ENCODE data around the gene AGRN.
"Not testable (repeated sequence)": the region's sequence is repeated elsewhere in the genome, so short reads cannot be mapped to it uniquely, and the experiment has no call there.

AGRN gene

DNA sequence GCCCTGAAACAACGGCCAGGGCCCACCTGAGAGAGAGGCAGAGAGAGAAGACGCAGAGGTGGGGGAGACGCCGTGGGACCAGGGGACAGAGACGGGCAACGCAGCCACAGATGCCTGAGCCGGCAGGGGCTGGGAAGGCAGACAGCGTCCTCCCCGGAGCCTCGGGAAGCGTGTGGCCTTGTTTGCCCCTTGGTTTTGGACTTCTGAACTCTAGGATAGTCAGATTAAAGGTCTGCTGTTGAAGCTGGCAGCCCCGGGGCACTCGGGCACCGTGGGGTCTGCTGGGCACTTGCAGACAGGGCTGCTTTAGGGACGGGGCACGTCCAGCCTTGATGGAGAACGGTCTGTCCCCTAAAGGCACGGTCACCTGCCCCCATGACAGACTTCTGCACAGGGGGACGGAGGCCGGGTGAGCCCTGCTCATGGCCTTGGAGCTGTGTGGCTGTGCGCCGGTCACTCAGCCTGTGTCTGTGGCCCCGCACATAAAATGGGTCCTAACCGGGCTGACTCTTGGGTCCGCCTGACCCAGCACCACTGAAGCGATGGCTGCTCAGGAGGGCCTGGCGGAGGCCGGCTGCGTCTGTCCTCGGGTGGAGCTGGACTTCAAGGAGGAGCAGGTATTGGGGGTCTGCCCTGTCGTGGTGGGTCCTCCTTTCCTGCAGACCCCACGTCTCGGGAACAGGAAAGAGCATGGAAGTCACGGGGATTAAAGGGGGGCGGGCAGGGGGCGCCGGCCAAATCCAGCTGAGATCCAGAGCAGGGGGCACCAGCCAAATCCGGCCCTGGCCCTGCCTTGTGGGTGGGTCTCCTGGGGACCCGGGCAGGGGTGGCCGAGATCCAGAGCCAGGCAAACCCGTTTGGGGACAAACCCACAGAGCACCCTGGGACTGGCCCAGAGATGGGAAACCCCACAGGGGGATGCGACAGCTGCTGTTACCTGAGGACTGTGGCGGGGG lies 63.8 kb downstream of the AGRN start:
- no peak for DNase-seq

DNA sequence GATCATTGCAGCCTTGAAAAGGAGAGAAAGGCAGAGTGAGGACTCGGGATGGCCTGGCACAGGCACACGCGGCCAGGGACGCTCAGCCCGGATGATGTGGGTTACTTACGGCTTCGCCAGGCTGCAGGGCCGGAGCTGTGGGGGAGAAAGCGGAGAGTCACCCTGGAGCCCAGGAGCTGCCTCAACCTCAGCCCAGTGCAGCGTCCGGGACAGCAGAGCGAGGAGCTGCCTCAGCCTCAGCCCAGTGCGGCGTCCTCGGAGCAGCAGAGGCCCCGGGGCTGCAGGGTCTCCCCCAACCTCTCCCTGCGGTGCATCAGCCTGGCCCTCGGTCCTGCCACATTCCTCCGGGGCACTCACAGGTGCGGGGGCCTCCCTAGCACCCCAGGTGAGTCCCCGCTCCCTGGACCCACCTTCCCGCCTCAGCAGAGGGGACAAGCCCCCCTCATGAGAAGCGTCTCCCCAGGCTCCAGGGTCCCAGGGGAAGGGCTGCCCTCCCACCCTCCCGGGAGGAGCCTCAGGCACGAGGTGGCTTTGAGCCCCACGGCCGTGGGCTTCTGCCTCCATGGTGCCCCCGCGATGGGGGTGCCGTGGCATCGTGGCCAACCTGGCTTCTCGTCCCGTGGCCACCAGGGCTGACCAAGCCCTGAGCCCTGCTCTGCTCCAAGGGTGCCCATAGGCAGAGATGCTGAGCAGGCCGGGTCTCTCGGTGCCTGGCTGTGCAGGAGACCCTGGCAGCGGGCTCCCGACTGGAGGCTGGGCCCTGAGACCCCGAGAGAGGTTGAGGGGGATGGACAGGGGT lies 64.7 kb downstream of the AGRN start:
- no peak for DNase-seq

DNA sequence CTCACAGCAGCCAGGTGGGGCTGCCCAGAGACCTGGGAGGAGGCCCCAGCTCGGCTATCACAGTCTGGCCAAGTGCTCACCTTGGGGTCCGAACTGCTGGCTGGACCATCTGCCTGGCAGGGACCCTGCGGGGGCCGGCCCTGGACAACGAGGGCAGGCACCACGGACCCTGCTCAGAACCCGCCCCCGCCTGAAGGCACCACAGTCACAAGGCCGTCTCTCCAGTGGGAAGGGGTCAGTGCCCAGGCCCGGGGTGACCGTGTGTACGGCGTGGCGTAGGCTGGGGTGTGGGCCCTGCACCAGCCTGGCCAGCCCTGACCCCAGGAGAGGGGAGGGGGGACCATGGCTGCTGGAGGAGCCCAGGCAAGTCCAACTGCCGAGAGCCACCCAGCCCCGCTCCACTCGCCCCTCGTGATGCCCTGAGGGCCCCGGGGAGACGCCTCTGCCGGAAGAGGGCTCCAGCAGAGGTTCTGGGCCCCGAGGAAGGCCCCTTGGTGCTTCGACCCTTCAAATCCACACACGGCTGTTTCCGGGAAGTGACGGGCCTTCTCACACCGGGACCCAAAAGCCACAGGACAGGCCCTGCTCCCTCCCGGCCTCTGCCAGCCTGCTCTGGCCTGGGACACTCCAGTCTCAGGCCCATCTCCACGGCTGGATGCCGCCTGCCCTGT lies 65.4 kb downstream of the AGRN start:
- no peak for DNase-seq

DNA sequence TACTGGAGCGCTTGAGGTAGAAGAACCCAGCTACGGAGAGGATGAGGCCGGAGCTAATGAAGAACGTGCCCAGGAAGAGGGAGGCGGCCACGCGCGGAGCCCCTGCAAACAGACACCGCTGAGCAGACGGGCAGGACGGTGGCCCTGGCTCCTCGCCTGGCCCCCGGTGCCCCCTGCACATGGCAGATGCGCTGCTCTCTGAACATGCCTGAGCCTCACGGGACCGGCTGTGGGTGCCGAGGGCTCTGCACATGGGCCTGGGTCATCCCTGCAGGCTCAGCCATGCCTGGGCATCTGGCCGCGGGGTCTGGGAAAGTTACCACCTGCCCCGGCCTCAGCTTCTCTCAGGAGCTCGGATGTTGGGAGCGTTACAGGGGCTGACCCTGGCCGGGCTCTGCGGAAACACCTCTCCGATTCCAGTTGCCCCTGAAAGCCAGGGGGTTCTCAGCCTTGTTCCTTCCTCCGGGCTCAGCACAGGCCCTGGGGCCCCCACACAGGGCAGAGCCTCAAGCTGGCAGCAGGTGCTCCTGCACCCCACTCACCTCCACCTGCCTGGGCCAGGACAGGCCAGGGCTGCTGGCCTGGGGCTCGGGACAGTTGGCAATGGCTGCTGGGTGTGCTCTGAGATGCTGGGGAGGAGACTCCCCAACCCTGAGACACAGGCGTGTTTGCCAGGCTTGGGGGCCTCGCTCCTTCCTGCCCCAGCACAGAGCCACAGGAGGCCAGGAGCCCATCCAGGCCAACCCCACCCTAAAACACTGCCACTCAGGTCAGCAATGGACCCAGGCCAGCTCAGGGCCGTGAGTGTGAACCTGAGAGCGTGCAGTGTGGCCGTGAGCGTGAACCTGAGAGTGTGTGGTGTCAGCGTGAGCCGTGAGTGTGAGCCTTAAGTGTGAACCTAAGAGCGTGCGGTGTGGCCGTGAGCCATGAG lies 66.3 kb downstream of the AGRN start:
- DNase-seq = no peak

DNA sequence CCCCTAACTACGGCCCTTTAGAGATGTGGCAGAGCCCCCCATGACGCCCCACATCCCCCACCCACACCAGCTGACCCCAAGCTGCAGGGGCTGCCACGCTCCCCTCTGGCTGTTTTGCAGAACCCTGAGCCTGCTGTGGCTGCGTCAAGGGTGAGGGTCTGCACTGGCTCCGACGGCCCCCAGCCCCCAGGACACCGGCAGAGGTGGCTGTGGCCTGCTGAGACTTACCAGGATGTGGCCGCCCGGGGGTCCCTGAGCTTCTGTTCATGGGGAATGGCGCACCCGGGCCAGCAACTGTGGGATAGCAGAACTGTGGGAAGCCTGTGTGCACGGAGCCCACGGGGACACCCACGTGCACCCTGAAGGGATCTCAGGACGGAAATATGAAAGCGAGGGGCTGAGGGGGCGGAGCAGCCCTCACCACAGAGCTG lies 67.0 kb downstream of the AGRN start:
- DNase-seq = no peak

DNA sequence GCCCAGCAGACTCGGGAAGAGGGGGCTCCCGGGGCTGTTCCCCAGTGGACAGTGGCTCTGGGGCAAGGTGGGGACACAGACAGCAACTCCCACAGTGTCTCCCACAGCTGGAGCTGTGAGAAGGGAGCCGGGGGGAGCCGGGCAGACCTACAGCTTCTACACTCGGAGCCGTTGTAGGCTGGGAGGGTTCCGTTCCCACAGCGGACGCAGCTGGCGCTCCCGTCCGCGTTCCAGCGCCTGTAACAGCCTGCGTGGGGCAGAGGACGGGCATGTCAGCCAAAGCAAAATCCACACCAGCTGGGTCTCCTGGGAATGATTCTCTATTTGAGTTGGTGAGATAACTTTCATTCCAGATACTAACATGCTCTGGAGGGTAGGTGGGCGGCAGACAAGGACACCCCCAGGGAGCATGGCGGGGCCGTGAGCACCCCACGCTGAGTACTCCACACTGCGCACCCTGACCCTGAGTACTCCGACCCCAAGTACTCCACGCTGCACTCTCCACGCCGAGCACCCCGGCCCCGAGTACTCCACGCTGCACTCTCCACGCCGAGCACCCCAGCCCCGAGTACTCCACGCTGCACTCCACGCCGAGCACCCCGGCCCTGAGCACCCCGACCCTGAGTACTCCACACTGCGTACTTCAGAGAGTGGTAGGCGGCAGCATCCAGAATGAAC lies 67.6 kb downstream of the AGRN start:
- DNase-seq = no peak

DNA sequence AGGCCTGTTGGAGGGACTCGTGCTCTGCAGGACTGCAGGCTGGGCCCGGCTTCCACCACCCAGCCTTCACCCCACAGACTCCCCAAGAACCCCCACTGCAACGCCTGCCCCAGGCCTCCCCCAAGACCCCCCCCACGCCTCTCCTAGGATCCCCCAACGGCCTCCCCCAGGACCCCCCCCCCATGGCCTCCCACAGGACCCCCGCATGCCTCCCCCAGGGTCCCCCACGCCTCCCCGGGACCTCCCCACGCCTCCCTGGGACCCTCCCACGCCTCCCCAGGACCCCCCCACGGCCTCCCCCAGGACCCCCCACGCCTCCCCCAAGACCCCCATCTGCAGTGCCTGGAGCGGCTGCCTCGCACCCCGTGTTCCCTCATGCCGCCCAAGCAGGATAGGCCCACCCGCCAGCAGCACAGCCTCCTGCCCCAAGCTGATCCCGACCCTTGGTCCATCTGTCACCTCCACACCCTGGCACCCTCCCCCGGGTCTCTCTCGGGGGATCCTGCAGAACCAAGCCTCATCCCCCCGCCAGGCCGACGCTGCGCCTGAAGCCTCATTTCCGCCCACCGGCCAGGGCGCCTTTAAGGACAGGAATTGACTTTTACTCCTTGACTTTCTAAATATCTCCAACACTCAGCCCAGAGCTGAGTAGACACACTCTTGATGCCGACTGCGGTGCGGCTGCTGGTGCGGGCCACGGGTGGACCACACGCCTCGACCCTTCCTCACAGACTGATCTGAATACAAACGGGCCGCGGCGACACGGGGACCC lies 68.3 kb downstream of the AGRN start:
- no peak for DNase-seq

DNA sequence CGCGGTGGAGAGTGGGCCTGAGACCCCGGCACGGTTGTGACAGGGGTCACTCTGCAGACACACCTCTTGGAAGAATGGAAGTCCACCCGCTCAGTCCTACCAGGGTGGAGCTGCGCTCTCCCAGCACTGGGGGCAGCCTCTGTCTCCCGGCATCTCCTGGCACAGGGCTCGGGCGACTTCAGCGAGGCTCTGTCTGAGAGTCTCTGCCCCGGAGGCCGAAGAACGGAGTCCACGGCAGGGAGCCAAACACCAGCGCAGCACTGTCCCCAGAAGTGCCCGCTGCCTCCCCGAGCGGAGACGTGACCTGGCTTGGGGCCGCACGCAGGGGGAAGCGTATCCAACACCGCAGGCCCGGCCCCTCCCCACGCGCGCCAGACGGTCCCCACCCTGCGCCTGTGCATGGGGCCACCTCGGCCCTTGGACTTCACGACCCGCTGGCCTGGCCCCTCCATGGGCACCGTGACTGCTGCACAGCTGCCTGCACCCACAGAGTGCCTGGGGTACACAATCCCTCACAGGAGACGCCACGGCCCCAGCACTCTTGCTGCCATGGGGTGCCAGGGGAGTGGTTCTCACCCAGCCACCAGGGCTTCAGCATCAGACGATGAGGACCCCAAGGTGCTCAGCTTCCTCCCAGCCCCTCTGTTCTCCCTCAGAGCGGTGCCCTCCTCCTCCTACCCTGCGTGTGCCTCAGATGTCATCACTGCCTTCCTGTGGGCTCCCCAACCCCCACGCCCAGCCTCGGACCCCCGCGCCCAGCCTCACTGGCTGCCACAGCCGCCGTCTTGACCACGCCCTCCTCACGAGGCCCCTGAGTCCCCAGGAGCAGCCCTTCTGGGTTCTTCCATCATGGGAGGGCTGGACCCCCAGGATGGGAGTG lies 69.1 kb downstream of the AGRN start:
- no peak for DNase-seq

DNA sequence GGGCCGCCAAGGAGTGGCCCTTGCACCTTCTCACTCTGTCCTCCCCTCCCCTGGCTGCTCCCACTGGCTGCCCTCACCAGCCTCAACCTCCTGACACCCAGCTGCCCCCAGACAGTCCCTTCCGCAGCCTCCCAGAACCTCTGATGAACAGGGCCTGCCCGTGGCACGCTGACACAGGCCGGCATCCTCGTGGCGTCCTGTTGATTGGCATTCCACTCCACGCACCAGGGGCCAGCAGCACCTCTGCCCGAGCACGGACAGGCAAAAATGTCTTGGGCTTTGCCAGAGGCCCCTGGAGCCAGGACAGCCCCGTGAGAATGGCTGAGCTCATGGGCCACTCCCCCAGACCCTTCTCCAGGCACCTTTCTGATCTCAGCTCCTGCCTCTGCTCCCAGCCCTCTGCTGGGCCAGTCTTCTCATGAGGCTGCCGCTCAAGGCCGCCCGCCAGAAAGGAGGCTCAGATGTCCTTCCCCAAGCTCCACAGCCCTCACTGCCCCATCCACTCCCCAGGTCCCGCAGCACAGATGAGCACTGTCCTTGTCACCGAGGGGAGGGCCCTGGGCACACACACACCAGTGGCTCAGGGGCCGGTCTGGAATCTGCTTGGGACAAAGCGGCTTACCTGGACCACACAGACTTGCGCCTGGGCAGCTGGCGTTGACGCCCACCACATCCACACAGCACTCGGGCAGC lies 70.0 kb downstream of the AGRN start:
- DNase-seq = no peak

DNA sequence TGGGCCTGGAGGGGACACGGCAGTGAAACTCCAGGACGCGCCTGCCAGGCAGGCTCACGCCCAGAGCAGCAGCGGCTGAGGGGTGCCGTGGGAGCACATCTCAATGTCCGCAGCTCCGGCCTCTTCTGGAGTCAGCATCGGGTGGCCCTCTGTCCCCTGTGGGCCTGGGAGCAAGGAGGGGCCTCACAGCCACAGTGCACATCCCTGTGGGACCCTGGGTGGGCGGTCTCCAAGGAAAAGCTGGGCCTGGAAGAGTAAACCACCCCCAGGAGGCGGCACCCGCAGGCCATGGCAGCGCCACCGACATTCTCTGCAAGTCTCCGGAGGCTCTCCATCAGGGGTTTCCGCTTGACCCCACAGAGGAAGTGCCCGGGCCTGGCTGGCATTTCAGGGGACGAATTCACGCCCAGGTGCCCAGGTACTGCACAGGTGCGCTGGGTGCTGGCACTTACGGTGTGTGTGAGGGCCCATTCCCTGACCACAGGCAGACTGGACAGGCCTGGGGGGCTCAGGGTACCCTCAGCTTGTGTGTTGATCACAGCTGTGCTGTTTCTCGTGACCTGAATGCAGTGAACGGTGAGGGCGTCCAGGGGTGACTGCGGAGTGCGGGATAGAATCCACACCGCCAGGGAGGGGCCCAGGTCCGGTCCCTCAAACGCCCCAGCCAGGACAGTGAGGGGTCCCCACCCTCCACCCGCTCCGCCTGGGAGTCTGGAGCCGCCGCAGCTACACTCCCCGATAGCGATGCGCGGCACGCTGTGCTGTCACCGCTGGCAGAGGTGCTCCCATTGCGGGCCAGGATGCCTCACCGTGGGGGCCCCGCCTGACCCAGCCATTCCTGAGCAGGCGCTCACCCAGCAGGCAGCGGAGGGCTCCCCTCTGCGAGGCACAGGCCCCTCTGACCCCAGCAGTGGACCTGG lies 70.8 kb downstream of the AGRN start:
- DNase-seq = no peak

DNA sequence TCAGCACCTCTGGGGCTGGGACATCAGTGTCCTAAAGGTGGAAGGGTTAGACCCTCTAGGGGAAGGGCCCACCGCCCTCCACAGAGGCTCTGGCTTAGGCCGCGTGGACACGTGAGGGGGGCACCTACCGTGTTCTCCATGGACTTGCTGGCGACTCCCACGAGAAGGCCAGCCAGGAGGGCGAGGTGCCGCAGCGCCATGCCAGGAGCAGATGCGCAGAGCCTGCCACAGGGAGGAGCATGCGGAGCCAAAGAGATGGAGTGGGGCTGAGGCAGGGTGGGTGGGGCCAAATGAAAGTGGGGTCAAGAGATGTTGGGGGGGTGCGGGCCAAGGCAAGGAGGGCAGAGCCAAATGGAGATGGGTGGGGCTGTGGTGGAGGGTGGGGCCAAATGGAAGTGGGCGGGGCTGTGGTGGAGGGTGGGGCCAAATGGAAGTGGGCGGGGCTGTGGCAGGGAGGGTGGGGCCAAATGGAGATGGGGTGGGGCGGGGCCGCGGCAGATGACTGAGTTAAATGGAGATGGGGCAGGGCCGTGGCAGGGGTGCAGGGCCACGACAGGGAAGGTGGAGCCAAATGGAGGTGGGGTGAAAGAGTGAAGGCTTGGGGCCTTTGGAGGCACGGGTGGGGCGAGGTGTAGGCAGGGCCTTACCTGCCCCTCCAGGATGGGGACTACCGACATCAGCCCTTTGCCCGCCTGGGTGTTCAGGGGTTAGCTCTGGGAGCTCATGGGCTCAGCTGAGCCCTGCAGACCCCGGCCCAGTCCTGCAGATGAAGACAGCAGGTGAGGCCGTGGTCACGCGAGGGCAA lies 71.6 kb downstream of the AGRN start:
- no peak for DNase-seq

DNA sequence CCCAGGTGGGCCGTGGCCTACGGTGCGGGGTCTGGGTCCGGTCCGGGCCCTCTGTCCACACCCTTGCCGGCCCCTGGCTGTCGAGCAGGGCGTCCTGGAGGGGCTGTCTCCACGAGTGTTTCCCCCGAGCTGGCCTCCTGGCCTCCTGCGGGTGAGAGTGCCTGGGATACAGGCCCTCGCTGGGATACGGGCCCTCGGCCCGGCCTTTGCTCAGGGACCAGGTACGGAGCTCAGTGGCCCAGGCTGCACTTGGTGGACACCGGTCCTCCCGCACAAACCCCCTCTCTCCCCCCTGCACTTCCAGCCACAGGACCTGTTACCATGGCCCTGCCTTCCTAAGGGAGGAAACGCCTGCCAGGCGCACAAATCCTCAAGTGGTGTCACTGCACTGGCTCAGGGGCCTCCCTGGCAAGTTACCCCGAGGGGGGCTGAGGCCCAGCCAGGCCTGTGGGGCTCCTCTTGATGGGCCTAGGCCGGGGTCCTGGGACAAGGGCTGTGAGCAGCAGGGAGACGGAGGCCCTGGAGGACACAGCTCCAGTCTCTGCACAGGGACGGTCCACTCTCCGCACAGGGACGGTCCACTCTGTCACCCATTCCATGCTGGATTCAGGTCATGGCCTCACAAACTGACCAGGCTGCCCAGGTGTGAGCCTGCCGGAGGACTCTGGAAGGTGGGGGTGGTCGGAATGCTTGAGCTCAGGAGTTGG lies 72.4 kb downstream of the AGRN start:
- no peak for DNase-seq

DNA sequence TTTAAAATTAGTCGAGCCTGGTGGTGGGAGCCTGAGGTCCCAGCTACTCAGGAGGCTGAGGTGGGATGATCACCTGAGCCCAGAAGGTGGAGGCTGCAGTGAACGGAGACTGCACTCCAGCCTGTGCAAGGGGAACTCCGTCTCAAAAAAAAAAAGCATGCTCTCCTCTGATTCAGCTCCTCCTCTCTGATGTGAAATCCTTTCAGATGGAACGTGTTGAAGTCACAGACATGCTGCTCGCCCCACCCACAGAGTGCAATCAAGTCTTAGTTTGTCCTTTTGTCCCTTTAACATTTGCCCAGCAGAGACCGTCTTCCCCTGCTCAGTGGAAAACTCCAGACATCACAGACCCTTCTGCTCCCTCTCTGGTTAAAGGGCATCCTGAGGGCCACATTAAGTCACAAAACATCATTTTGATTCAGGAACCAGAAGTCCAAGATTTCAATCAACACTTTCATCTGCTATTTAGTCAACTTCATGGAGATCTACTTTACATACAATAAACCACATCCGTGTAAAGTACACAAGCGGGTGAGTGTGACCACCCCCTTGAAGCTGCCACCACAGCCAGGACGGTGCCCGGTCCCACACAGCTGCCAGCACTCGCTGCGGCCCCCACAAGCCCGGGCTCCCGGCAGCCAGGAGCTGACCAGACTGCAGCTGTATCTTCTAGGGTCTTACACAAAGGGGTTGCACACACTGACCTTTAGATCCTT lies 73.1 kb downstream of the AGRN start:
- no peak for DNase-seq

DNA sequence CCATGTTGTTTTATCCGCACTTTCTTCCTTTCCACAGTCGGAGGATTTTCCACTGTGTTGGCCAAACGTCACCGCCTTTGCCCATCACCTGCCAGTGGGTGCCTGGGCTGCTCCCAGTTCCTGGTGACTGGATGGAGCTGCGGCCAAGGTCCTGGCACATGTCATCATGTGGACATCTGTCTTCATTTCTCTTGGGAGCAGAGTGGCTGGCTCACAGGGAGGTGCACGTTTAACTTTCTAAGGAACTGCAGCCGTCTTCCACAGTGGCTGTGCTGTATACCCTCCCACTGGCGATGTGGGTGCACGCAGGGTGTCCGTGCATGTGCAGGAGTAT lies 73.7 kb downstream of the AGRN start:
- DNase-seq = no peak

DNA sequence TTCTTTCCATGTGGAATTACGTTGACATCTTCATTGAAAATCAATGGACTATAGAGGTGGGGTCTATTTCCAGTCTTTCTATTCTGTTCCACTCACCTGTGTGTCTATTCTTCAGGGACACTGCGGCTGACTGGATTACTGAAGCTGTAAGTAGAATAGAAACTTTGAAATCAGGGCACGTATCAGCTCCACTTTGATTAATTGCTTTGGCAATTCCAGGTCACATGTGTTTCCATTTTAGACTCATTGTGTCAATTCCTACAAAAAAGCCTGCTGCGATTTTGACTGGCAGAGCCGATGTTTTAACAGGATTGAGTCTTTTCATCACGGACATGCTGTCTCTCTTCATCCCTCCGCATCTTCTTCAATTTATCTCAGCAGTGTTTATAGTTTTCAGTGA lies 75.1 kb downstream of the AGRN start:
- no peak for DNase-seq

DNA sequence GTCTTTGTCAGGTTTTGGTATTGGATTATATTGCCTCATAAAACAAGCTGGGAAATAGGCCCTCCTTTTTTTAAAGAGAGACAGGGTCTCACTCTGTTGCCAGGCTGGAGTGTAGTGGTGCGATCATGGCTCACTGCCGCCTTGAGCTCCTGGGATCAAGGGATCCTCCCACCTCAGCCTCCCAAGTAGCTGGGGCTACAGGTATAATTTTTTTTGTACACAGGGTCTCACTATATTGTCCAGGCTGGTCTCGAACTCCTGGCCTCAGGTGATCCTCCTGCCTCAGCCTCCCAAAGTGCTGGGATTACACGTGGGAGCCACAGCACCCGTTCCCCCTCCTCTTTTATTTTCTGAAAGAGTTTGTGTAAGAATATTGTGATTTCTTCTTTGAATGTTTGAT lies 76.2 kb downstream of the AGRN start:
- not testable (repeated sequence) for DNase-seq
